GM23338 (cell line): ENCODE results near the gene DERA. TPM values are rescaled to one million over a fixed set of nuclear protein-coding genes. Genes with fewer than 3 reads are reported as not detected.
"Not testable (repeated sequence)": the region's sequence is repeated elsewhere in the genome, so short reads cannot be mapped to it uniquely, and the experiment has no call there.

ENCODE experiments used
- ATAC-seq: fragments of 200-7000 bp; cut with Tn5 transposase; 3 replicates; pipeline ENCODE4 v1.9.1; 2020
- DNase-seq: peaks from one replicate; pipeline ENCODE4 v3.0.0-alpha.2; 2015; ENCODE audit warnings: low spot score
- H2AFZ ChIP-seq: fragments of 200-600 bp; sonication (generic); 2 replicates; pipeline ENCODE4 v1.8.0; 2016; ENCODE audit warnings: antibody characterized with exemption, mild to moderate bottlenecking, moderate library complexity
- H3F3A ChIP-seq: fragments of 200-600 bp; sonication (generic); replicated peaks from 2 replicates; pipeline ENCODE4 v1.8.0; 2017; ENCODE audit warnings: antibody characterized with exemption, mixed run types, low read depth
- H3K27ac ChIP-seq: fragments of 200-600 bp; sonication (generic); 2 replicates; pipeline ENCODE4 v1.6.1; 2016; ENCODE audit warnings: low read depth
- H3K27me3 ChIP-seq: fragments of 200-600 bp; sonication (generic); 2 replicates; pipeline ENCODE4 v1.8.0; 2016; ENCODE audit warnings: mild to moderate bottlenecking, mixed run types, moderate library complexity; ENCODE audit not compliant: insufficient read depth
- H3K36me3 ChIP-seq: fragments of 200-600 bp; sonication (generic); 2 replicates; pipeline ENCODE4 v1.8.0; 2016; ENCODE audit warnings: mild to moderate bottlenecking; ENCODE audit not compliant: insufficient read depth
- H3K4me1 ChIP-seq: fragments of 200-600 bp; sonication (generic); 2 replicates; pipeline ENCODE4 v1.8.0; 2016; ENCODE audit warnings: mild to moderate bottlenecking, moderate library complexity; ENCODE audit not compliant: insufficient read depth
- H3K4me2 ChIP-seq: fragments of 200-600 bp; sonication (generic); 2 replicates; pipeline ENCODE4 v1.7.1; 2017; ENCODE audit warnings: mixed run types
- H3K4me3 ChIP-seq: fragments of 200-600 bp; sonication (generic); 2 replicates; pipeline ENCODE4 v1.6.1; 2016; ENCODE audit warnings: mixed run types
- H3K79me2 ChIP-seq: fragments of 200-600 bp; sonication (generic); replicated peaks from 2 replicates; pipeline ENCODE4 v1.8.0; 2017; ENCODE audit warnings: mild to moderate bottlenecking; ENCODE audit not compliant: insufficient read depth
- H3K9me2 ChIP-seq: fragments of 200-600 bp; sonication (generic); 2 replicates; pipeline ENCODE4 v1.8.0; 2017; ENCODE audit not compliant: insufficient read depth
- H4K20me1 ChIP-seq: fragments of 200-600 bp; sonication (generic); replicated peaks from 2 replicates; pipeline ENCODE4 v1.8.0; 2017; ENCODE audit warnings: mild to moderate bottlenecking; ENCODE audit not compliant: insufficient read depth
- H3K27ac Mint-ChIP-seq: 2 replicates; pipeline ENCODE4 v1.8.0; 2020; ENCODE audit warnings: inconsistent platforms, mild to moderate bottlenecking, moderate library complexity, mixed read lengths
- H3K27me3 Mint-ChIP-seq: 3 replicates; pipeline ENCODE4 v1.8.0; 2022; ENCODE audit warnings: low read depth, mild to moderate bottlenecking, moderate library complexity, mixed read lengths, inconsistent platforms; ENCODE audit not compliant: insufficient read depth, poor library complexity
- H3K36me3 Mint-ChIP-seq: 3 replicates; pipeline ENCODE4 v1.8.0; 2021; ENCODE audit warnings: low read depth, mild to moderate bottlenecking, inconsistent platforms, moderate library complexity, mixed read lengths
- H3K4me1 Mint-ChIP-seq: 3 replicates; pipeline ENCODE4 v1.8.0; 2020; ENCODE audit warnings: mild to moderate bottlenecking, inconsistent platforms, mixed read lengths
- H3K4me3 Mint-ChIP-seq: 3 replicates; pipeline ENCODE4 v1.8.0; 2021; ENCODE audit warnings: moderate library complexity, mild to moderate bottlenecking, inconsistent platforms, mixed read lengths
- H3K9me3 Mint-ChIP-seq: 3 replicates; pipeline ENCODE4 v1.8.0; 2020; ENCODE audit warnings: moderate library complexity, mild to moderate bottlenecking, inconsistent platforms, mixed read lengths
- ETS1 ChIP-seq: IDR thresholded peaks from 2 replicates; pipeline ENCODE4 v1.6.1; 2016; ENCODE audit warnings: antibody characterized with exemption
- EZH2phosphoT487 ChIP-seq: fragments of 200-600 bp; sonication (generic); IDR thresholded peaks from one replicate; pipeline ENCODE4 v1.8.1; 2018; ENCODE audit warnings: antibody characterized with exemption; ENCODE audit not compliant: unreplicated experiment
- JUNB ChIP-seq: IDR thresholded peaks from one replicate; pipeline ENCODE4 v1.6.1; 2016; ENCODE audit warnings: antibody characterized with exemption; ENCODE audit not compliant: unreplicated experiment
- NANOG ChIP-seq: IDR thresholded peaks from 2 replicates; pipeline ENCODE4 v1.6.1; 2016; ENCODE audit warnings: antibody characterized with exemption, borderline replicate concordance
- POLR2AphosphoS5 ChIP-seq: IDR thresholded peaks from 2 replicates; pipeline ENCODE4 v1.6.1; 2016; ENCODE audit warnings: antibody characterized with exemption, low read depth
- STAT1 ChIP-seq: IDR thresholded peaks from one replicate; pipeline ENCODE4 v1.6.1; 2016; ENCODE audit warnings: antibody characterized with exemption; ENCODE audit not compliant: unreplicated experiment
- polyA plus RNA-seq: library from polyadenylated mRNA; unstranded; fragments of >200 nt; fragmentation: Nextera tagmentation; extraction: Ambion mirVana; gene quantifications from 2 replicates; pipeline ENCODE4 v1.2.1, GENCODE V29; 2016
- total RNA-seq: library from RNA; depleted of rRNA; stranded (reverse); fragments of >200 nt; shearing (Covaris generic); gene quantifications from 2 replicates; pipeline ENCODE4 v1.2.3, GENCODE V29; 2014

DERA gene
- total and polyA plus RNA-seq, 2 experiments from 2014 or later = 20.4 to 27.3 TPM

DNA sequence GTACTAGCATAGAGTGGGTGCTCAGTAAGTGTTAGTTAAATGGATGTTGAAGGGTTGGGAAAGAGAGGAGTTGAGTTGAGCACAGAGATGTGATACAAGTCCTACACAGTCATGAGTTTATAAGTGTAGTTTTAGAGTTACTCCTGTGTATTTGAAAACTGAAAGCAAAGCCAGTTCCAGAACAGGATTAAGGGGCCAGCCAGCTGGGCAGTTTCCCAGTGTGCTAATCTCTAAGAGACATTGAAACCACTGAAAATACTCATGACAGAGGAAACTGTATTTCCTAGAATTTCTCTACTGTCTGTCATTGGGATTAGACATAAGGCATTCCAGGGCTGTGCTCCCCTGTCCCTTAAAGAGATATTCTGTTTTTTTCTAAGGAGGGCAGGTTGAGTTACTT, 101.0 kb downstream of the DERA start:
- TF ChIP-seq NANOG (no peak), EZH2phosphoT487 (no peak)
- Histone ChIP-seq H3K27ac (no peak overlapping the region), H3K4me1 (no peaks in the 10 kb centered on the region), H4K20me1 (no peaks in the 10 kb centered on the region), H3K4me3 (no peak overlapping the region), H3F3A (no peaks in the 10 kb centered on the region), H3K9me2 (peaks cover 9% of the 10 kb centered on the region; the same call in 1 of the 2 replicates), H3K4me2 (no peak overlapping the region), H3K27me3 (no peaks in the 10 kb centered on the region), H3K79me2 (no peaks in the 10 kb centered on the region), H3K36me3 (peaks cover 12% of the 10 kb centered on the region; the same call in 1 of the 2 replicates), H2AFZ (no peak overlapping the region)
- Mint-ChIP-seq H3K27me3 (peaks cover 5% of the 10 kb centered on the region), H3K4me1 (no peaks in the 10 kb centered on the region), H3K4me3 (no peak overlapping the region), H3K36me3 (peaks cover 45% of the 10 kb centered on the region), H3K27ac (no peak overlapping the region), H3K9me3 (peaks cover 33% of the 10 kb centered on the region)
- ATAC-seq (no peak), DNase-seq (no peak)

DNA sequence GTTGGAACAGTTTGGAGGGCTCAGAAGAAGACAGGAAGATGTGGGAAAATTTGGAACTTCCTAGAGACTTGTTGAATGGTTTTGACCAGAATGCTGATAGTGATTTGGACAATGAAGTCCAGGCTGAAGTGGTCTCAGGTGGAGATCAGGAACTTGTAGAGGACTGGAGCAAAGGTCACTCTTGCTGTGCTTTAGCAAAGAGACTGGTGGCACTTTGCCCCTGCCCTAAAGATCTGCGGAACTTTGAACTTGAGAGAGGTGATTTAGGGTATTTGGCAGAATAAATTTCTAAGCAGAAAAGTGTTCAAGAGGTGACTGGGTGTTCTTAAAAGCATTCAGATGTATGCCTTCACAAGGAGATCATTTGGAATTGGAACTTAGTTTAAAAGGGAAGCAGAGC, 102.6 kb downstream of the DERA start:
- H3K36me3 Mint-ChIP-seq = peaks cover 48% of the 10 kb centered on the region
- H3K4me1 Mint-ChIP-seq, H3K79me2 ChIP-seq, ATAC-seq, DNase-seq, H2AFZ ChIP-seq, H3K9me2 ChIP-seq, H3K4me3 ChIP-seq, H3K4me1 ChIP-seq, H3K4me2 ChIP-seq, H3K27ac ChIP-seq, H4K20me1 ChIP-seq, H3F3A ChIP-seq, H3K4me3 Mint-ChIP-seq, H3K27me3 ChIP-seq, H3K27ac Mint-ChIP-seq, H3K27me3 Mint-ChIP-seq: not testable (repeated sequence)
- H3K9me3 Mint-ChIP-seq = peaks cover 37% of the 10 kb centered on the region
- peaks cover 12% of the 10 kb centered on the region; the same call in 1 of the 2 replicates for H3K36me3 ChIP-seq

- not testable (repeated sequence) for H3K27me3 ChIP-seq, H2AFZ ChIP-seq, H3K27ac ChIP-seq, H3K4me3 ChIP-seq, H3K79me2 ChIP-seq, H3F3A ChIP-seq, H3K4me1 ChIP-seq, H3K4me2 ChIP-seq, H3K4me1 Mint-ChIP-seq, ATAC-seq, H4K20me1 ChIP-seq, H3K27me3 Mint-ChIP-seq, H3K4me3 Mint-ChIP-seq, H3K9me2 ChIP-seq, H3K27ac Mint-ChIP-seq
- peak; percentile 14 for DNase-seq
- H3K36me3 ChIP-seq = peaks cover 12% of the 10 kb centered on the region; the same call in 1 of the 2 replicates
- Mint-ChIP-seq H3K9me3 (peaks cover 37% of the 10 kb centered on the region), H3K36me3 (peaks cover 50% of the 10 kb centered on the region)
These were observed 103.3 kb downstream of the DERA start for GRCh38 chr12:16014394-16014793.

GRCh38 chr12:16016748-16017147, 105.6 kb downstream of the DERA start:
- Mint-ChIP-seq H3K27me3 (peaks cover 2% of the 10 kb centered on the region), H3K9me3 (peaks cover 59% of the 10 kb centered on the region), H3K27ac (no peak overlapping the region), H3K36me3 (peaks cover 72% of the 10 kb centered on the region), H3K4me1 (no peaks in the 10 kb centered on the region), H3K4me3 (no peak overlapping the region)
- DNase-seq (no peak), ATAC-seq (no peak)
- Histone ChIP-seq H2AFZ (no peak overlapping the region), H3K4me3 (no peak overlapping the region), H3K9me2 (peaks cover 9% of the 10 kb centered on the region; the same call in 1 of the 2 replicates), H3K36me3 (peaks cover 12% of the 10 kb centered on the region; the same call in 1 of the 2 replicates), H3K4me2 (no peak overlapping the region), H3K27me3 (no peaks in the 10 kb centered on the region), H3K27ac (no peak overlapping the region), H3K4me1 (no peaks in the 10 kb centered on the region), H3K79me2 (no peaks in the 10 kb centered on the region), H3F3A (no peaks in the 10 kb centered on the region), H4K20me1 (no peaks in the 10 kb centered on the region)
- no peak for TF ChIP-seq JUNB
- no peak for TF ChIP-seq POLR2AphosphoS5
- TF ChIP-seq ETS1 = no peak
- TF ChIP-seq STAT1 = no peak
